ENCODE measurements around the gene PAM16.

PAM16 gene

GRCh38 chr16:4382795-4383357 lies 31.8 kb upstream of the PAM16 start:
- TF ChIP-seq CTCF (conservative IDR thresholded peaks at IDR 0.05; ENCODE audit: control insufficient read depth, insufficient read depth, low read depth, low read length) = no peak
- no peak for DNase-seq (ENCODE audit: low read depth)
- no peak overlapping the region for H3K4me3 ChIP-seq (ENCODE audit: control insufficient read depth, low read depth, low read length)

- H3K4me3 ChIP-seq (ENCODE audit: control insufficient read depth, low read depth, low read length) = no peak overlapping the region
- TF ChIP-seq CTCF (conservative IDR thresholded peaks at IDR 0.05; ENCODE audit: control insufficient read depth, insufficient read depth, low read depth, low read length) = no peak
- DNase-seq (ENCODE audit: low read depth) = no peak
Observed at GRCh38 chr16:4381935-4382794, 31.0 kb upstream of the PAM16 start.

- no peak for TF ChIP-seq CTCF (conservative IDR thresholded peaks at IDR 0.05; ENCODE audit: control insufficient read depth, insufficient read depth, low read depth, low read length)
- no peak for DNase-seq (ENCODE audit: low read depth)
- no peak overlapping the region for H3K4me3 ChIP-seq (ENCODE audit: control insufficient read depth, low read depth, low read length)
Observed at GRCh38 chr16:4381072-4381934, 30.2 kb upstream of the PAM16 start.

- DNase-seq (ENCODE audit: low read depth) = no peak
- H3K4me3 ChIP-seq (ENCODE audit: control insufficient read depth, low read depth, low read length) = no peak overlapping the region
- TF ChIP-seq CTCF (conservative IDR thresholded peaks at IDR 0.05; ENCODE audit: control insufficient read depth, insufficient read depth, low read depth, low read length) = no peak
Observed at GRCh38 chr16:4380119-4381063, 29.3 kb upstream of the PAM16 start.

- TF ChIP-seq CTCF (conservative IDR thresholded peaks at IDR 0.05; ENCODE audit: control insufficient read depth, insufficient read depth, low read depth, low read length) = no peak
- H3K4me3 ChIP-seq (ENCODE audit: control insufficient read depth, low read depth, low read length) = no peak overlapping the region
- no peak for DNase-seq (ENCODE audit: low read depth)
Observed at GRCh38 chr16:4378999-4379690, 28.0 kb upstream of the PAM16 start.

Measured in fibroblast of mammary gland (primary cell).